ENCODE results near the gene ZNF302.

Gene ZNF302

DNA sequence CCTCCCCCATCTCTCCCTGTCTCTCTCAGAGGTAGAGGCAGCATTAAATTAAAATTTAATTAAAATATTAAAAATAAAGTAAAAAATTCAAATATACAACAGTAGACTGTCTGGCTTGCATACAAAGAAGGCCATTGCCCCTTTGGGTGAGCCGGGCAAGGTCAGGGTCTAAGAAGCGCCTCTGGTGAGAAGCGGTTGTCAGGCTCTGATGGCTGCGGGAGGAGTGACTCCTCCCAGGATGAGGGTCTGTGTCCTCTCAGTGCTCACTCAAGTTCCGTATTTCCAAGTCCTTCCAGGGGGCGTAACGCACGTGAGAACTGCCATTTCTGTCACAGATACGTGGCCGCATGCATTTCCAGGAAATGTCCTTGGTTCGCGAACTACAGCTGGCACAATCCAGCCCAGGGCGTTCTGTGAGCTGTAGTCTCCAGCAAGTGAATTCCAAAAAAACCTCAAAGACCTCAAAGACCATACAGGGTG lies 55.8 kb downstream of the ZNF302 start:
- H3K4me3 Mint-ChIP-seq: peak overlapping the region; percentile 95
- ATAC-seq: no peak
- peaks cover 1% of the 10 kb centered on the region for H3K27me3 Mint-ChIP-seq
- peaks cover 9% of the 10 kb centered on the region for H3K9me3 Mint-ChIP-seq
- H3K36me3 Mint-ChIP-seq: peaks cover 23% of the 10 kb centered on the region
- H3K27ac Mint-ChIP-seq: peak overlapping the region; percentile 95
- peaks cover 25% of the 10 kb centered on the region for H3K4me1 Mint-ChIP-seq

DNA sequence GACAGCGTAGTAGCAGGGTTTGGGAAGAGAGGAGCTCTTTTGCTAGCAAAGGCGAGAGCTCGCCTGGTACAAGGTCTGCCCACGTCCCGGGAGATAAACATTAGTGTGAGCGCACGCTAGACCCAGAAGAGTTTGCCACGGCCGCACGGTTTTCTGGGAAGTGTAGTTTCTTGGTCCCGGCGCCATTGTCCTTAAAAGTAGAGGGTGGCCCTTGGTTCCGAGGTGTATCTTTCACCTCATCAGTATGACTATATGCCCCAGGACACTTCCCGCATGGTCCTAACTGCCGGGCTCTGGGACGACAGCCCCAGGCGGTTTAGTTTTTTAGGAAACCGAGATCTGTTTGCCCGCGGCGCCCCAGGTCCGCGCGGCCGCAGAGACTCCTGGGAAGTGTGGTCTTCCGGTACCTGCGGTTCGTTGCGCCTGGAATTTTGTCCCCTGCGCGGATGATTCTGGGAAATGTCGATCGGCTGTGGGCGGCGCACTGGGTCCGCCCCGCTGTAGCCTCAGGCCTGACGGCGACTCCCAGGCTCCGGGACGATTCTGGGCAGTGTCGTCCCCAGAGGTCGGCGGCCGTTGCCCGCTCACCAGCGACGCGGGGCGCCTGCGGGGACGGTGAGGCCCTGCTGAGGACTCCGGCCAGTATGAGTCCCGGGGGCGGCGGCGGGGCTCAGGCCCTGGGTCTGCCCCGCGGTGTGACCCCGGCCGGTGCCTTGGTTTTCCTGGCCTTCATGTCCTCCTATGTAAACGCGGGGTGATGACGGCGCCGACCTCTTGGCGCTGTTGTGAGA lies 56.5 kb downstream of the ZNF302 start, which contains the start of gene ZNF181:
TSS of gene ZNF181 (plus strand) at position 498 of the 791 bp plus-strand sequence. CDS start 795 bp downstream, outside the sequence.
- peak; percentile 92 for ATAC-seq

DNA sequence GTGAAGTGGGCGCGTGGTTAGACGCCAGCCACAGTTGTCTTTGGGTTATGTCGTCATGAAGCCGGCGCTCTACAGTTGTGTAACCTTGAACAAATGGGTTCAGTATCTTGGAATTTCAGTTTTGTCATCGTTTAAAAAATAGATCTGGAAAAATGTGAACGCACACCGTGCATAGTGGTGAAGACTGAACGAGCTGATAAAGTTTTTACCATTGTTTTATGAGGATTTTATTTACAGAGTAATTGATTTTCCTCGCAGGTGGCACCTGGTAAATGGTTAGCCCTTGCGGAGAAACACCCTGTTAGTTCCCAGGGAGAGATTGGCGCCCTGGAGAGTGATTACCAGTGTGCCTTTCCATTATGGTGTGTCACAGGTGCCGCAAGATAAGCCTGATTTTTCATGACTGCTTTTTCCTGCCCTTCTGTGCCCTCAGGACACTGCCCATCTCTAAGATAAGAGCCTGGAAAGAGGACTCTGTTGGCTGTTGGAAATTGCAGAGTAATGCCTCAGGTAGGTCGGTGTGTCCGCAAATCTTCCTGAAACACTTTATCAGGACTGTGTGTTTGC lies 57.1 kb downstream of the ZNF302 start:
- Mint-ChIP-seq H3K36me3 (peaks cover 36% of the 10 kb centered on the region), H3K4me1 (peaks cover 25% of the 10 kb centered on the region), H3K27me3 (no peaks in the 10 kb centered on the region), H3K4me3 (peak overlapping the region; percentile 95), H3K9me3 (peaks cover 13% of the 10 kb centered on the region), H3K27ac (peak overlapping the region; percentile 95)
- no peak for ATAC-seq

More for the DNA sequence above, 56.5 kb downstream of the ZNF302 start, which contains the start of gene ZNF181:
- Mint-ChIP-seq H3K27me3 (no peaks in the 10 kb centered on the region), H3K4me3 (peak within 1 kb of the TSS; percentile 95), H3K4me1 (peaks cover 25% of the 10 kb centered on the region), H3K36me3 (peaks cover 29% of the 10 kb centered on the region), H3K27ac (peak within 1 kb of the TSS; percentile 95), H3K9me3 (peaks cover 9% of the 10 kb centered on the region)
